ENCODE measurements around the gene MYRF. TPM values are rescaled to one million over a fixed set of nuclear protein-coding genes. Genes with fewer than 3 reads are reported as not detected.

MYRF gene
- total RNA-seq, 1 donor from 2014 or later = 0.33 TPM

DNA sequence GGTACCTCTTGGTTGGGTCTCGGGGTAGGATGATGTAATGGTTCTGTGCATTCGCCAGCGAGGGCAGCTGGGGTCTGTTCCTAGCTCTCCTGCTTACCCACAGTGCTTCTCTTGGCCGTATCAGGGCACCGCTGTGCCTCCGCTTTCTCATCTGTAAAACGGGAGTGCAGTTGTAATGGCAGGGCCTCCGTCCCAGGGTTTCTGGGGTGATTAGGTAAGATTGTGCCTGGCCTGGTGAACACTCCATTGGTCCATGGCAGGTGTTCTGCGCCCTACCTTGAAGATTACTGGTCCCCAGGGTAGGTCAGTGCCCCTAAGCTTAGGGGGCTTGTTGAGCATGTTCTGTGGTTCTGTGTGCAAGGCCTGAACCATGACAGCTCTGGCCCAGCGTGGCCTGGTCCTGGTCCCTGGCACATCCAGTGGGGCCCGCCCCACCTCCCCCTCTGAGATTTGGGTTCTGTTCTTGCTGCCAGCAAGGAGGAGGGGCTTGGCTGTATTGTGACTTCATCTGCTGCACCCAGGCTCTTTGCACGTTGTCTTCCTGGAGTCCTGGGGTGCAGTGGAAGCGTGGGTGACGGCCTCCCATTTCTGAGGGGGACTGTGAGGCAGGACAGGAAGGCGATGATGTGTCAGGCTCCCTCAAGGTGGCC lies 4.9 kb downstream of the MYRF start:
- DNase-seq (ENCODE audit: low read depth, low spot score) = no peak

DNA sequence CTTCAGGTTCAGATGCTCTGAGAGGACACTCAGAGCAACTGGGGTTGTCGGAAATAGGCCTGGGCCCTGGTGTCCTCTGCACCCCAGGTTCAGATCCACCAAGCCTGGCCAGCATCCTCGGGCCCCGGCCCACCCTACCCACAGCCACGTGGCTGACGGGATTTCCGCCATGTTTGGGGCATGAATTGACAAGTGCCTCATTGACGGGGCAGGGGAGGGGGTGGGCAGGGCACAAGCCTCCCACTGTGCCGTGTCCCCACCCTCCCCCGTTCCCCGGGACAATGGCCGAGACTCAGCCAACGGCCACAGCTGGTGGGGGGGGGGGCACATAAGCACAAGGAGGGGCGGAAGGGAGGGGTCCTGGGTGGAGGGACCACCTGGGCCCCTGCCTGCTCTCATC lies 8.5 kb downstream of the MYRF start:
- DNase-seq (ENCODE audit: low read depth, low spot score) = no peak

DNA sequence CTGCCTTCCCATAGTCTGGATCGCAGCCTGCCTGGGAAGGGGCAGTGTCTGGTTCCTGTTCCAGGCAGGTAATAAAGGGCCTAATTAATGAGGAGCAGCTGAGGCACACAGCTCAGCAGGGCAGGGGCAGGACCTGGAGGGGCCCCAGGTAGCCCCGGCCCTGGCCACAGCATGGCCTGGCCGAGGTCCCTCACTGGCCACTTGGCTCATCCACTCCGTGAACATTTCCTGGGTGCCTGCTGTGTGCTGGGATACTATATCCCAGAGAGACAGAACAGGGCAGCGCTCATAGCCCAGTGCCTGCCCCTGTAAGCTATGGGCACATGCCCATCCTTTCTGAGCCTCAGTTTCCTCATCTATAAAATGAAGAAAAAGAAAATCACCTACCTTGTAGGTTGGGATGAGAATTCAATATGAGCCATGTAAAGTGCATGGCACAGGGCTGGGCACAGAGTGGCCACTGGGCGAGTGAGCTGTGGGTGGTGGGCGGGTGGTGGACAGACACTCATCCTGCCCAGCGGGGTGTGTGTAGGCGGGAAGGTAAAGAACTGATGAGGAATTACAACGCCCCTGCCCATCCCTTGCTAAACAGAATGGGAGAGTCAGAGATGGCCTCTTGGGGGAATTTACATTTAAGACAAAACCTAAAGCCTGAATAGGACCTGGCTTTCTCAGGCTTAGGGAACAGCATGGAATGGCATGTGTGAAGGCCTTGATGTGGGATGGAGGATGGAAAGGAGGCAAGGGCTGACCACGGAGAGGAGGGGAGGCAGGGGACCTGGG lies 9.2 kb downstream of the MYRF start:
- DNase-seq (ENCODE audit: low read depth, low spot score) = no peak

DNA sequence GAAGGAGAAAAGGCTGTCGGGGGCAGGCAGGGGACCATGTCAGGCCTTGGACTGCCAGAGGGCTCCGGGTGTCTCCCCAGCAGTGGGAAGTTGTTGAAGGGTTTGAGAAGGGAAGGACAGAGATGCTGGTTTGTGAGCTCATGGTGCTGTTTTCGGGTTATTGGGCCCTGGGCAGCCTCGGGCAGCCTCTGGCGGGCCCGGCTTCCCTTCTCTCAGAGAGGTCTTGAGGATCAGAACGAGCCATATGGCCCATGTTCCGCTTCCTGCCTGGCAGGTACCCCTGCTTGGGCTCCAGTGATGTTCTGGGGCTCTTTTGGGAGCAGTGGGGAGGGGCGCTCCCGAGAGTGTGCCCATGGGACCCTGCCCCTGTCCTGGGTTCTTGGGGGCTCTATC lies 9.8 kb downstream of the MYRF start:
- no peak for DNase-seq (ENCODE audit: low read depth, low spot score)

DNA sequence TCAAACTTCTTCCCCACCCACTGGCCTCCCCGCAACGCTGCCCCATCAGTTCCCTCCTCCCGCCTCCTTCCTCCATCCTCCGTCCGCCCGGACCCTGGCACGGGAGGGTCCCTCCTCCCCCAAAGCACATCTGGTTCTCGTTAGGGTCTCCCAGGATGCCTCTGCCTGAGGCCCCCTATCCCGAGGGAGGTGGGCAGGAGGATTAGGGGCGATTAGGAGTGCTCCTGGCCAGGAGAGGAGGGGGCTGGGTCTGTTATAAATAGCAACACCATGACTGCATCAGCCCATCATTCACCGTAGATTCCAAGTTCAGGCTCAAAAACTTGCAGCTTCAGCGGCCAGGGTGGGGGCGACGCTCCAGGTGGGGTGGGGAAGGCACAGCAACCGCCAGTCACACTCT lies 10.4 kb downstream of the MYRF start:
- DNase-seq (ENCODE audit: low read depth, low spot score) = no peak

DNA sequence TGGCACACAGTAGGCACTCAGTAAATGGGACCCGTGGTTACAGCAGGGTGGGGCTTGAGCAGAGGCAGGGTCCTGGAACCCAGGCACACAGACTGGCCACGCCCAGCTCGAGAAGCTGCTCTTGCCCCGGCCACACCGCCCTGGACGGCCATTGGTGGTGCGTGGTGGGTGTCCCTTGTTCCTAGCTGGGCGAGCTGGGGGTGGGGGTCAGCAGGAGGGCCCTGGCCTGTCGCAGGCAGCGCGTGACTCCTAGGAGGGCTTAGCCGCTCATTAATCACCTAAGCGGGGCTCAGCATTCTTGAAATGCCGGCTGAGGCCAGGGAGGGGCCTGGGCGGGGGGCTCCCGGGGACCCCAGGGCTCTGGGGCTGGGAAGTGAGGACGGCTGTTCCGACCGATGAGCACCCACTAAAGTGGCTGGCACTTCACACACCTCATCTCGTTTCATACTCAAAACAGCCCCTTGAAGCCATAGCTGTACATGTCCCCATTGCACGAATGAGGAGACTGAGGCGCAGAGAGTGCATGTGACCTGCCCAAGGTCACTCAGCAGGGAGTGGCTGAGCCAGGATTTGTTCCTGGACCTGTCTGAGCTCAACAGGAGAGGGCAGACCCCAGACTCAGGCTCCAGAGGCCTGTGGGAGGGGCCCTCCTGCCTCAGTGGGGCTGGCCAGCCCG lies 11.6 kb downstream of the MYRF start:
- DNase-seq (ENCODE audit: low read depth, low spot score) = no peak

DNA sequence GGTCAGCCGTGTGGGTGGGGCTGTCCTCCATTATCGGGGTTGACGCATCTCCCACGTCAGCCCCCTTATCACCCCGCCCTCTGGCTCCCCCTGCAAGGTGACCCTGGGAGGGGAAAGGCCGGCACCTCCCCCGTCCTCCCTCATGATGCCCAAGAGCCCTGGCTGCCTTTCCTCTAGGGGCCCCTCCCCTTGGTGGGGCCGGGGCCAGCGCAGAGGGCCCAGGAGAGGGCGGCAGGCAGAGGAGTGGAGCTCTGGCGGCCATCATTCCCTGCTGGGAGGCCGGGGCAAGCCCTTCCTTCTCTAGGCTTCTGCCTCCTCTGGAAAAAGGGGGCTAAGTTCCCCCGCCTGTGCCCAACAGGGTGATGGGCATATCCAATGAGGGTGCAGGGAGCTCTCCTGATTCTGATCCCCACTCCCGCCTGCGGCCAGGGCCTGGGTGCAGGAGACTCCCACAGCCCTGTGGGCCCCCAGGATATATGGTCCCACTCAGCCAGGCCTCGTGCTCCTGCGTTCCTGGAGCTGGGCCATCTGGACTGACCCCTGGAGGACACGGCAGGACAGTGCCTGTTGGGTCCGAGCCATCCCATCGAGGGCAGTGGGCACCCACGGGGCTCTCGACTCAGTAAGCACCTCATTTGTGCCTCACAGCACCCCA lies 12.3 kb downstream of the MYRF start:
- DNase-seq (ENCODE audit: low read depth, low spot score) = no peak

DNA sequence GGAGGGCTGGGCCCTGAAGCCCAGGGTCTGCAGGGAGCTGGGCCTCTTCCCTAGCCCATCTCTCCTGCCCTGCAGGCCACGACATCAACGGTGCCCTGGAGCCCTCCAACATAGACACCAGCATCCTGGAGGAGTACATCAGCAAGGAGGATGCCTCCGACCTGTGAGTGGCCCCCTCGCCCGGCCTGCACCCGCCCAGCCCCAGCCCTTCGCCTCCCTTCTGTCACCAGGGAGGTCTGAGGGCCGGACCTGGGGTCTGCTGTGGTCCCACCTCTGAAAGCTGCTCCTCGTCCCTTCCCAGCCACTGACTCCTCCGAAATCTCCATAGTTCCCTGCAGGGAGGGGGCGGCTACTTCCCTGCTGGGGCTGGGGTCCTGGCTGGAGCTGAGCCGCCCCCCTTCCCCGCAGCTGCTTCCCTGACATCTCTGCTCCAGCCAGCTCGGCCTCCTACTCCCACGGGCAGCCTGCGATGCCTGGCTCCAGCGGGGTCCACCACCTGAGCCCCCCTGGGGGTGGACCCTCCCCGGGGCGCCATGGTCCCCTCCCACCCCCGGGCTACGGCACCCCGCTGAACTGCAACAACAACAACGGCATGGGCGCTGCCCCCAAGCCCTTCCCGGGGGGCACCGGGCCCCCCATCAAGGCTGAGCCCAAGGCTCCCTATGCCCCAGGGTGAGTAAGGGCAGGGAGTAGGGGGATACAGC lies 13.3 kb downstream of the MYRF start:
- no peak for DNase-seq (ENCODE audit: low read depth, low spot score)

DNA sequence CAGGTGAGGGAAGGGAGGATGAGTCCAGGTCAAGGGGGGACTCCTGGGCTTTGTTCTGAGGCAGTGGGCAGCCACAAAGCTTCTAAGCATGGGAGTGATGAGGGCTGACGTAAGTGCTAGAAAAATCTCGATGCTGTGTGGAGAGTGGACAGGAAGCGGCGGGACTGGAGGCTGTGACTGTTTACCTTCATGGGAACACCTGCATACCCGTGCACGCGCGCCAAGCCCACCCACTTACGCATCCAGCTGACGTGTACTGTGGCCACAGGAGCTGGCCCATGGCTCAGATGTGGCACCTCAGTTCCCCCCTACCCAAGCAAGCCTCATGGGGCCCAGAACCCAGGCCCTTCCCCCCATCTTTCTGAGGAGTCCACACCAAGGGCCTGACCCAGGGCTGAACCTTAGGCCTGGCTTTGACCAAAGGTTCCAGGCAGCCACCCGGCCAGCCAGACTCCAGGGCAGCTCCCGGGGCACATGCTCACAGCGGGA lies 14.0 kb downstream of the MYRF start:
- no peak for DNase-seq (ENCODE audit: low read depth, low spot score)

DNA sequence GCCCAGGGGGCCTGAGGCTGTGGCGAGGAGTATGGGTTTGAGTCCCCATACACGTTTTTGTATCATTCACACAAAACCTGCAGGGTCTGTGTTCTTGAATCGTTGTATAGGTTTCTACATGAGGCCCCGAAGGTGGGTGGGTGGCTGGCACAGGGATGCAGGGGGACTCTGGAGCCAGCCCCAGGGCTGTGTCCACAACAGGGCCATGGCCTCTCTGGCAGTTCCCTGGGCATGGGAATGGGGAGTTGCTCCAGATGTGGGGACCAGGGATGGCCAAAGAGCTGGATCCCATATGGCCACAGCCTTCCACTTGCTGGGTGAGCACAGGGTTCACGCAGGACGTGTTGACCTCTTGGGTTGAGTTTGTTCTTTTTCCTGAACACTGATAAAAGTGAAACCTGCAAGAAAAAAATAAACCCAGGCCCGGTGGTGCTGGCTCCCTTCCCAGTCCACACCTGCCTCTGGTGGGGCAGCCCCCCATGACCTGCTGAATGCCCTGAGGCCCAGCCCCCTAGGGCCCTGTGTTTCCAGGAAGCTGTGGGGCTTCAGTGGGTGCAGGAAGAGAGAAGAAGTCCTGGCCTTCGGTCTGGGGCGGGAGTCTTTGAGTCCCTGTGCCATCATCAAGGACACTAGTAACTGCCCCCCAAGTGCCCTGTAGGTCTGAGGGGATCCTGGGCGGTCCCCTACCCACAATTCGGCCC lies 16.1 kb downstream of the MYRF start:
- no peak for DNase-seq (ENCODE audit: low read depth, low spot score)

DNA sequence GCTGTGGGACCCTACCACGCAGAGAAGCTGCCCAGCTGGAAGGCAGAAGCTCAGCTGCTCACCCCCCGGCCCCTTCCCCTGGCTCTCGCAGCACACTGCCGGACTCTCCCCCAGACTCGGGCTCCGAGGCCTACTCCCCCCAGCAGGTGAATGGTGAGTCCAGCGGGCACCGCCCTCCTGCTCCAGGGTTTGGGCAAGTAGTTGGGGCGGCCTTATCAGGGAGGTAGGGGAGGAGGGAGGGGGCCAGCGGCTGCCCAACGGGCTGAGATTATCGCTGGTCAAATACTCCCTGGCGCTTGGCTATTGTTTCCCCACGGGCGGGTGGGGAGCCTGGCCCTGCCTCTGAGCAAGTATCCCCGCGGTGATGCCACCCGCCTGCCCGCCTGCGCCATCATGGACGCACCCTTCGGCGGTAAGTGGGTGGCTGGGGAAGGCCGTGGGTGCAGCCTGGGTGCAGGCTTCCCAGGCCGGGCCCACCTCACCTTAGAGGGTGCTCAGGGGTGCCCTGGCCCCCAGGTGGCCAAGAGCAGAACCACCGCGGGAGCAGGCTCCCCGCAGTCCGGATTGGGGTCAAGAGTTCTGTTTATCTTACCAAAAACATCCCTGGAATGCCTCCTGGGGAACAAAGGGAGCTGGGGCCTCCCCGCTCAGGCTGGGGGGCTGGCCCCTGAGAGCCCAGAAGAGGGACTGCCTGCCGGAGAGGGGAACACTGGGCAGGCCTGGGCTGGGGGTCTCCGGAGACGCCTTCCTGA lies 16.9 kb downstream of the MYRF start:
- DNase-seq (ENCODE audit: low read depth, low spot score) = no peak

DNA sequence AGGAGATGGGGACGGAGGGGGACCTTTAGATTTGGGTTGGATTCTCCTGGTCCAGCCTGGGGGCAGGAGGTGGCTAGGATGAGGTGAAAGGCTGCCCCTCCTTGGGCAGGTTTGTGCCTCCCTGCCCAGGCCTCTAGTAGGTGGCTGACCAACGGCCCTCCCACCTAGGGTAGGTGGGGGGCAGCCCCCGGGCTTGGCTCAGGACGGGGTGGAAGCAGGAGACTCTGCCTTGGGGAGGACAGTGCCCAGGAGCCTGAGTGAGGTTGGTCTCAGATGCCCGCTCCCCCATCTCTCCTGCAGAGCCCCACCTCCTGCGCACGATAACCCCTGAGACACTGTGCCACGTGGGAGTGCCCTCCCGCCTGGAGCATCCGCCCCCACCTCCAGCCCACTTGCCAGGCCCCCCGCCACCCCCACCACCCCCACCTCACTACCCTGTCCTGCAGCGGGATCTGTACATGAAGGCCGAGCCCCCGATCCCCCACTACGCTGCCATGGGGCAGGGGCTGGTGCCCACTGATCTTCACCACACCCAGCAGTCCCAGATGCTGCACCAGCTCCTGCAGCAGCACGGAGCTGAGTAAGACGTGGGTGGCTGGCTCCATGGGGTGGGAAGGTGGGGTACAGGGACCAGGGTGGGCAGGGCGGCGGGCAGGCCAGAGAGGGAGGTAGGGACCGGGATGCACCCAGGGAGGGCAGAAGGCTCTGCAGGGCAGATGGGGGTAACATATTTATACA lies 17.7 kb downstream of the MYRF start:
- no peak for DNase-seq (ENCODE audit: low read depth, low spot score)

DNA sequence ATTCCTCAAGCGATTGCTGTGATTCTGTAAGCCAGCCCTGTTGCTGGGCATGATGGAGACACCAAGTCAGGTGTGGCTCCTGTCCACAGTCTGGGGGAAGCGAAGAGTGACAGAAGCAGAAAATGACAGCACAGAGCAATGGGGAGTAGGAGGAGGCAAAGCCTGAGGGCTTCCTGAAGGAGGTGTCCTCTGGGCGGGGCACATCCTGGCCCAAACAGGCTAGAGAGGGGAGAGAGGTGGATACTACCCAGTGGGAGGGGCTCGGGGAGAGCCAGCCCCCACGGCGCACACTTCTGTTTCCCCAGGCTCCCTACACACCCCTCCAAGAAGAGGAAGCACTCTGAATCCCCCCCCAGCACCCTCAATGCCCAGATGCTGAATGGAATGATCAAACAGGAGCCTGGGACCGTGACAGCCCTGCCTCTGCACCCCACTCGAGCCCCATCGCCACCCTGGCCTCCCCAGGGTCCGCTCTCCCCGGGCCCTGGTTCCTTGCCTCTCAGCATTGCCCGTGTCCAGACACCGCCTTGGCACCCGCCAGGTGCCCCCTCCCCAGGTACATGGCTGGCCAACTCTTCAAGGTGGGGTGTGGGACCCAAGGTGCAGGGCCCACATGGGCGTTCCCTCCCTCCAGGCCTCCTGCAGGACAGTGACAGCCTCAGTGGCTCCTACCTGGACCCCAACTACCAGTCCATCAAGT lies 18.9 kb downstream of the MYRF start:
- DNase-seq (ENCODE audit: low read depth, low spot score) = no peak

DNA sequence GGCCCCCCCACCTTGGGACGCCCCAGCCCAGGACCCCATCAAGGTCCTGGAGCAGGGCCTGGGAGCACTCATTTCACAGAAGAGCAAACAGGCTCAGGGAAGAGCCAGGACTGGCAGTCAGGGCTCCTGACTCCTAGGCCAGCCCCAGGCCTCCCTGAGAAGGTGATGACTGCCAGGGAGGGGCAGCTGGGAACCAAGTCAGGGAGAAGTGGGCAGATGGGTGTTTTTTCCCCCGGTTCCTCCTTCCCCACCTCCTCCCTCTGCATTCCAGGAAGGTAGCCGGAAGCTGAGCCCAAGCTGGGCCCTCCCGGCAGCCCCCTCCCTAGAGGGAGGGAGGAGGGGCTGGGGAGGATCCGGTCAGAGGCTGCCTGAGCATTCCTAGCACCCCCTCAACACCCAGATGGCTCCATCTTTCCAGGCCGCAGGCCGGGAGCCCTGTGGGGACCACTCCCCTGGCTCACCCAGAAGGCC lies 19.6 kb downstream of the MYRF start:
- DNase-seq (ENCODE audit: low read depth, low spot score) = no peak

DNA sequence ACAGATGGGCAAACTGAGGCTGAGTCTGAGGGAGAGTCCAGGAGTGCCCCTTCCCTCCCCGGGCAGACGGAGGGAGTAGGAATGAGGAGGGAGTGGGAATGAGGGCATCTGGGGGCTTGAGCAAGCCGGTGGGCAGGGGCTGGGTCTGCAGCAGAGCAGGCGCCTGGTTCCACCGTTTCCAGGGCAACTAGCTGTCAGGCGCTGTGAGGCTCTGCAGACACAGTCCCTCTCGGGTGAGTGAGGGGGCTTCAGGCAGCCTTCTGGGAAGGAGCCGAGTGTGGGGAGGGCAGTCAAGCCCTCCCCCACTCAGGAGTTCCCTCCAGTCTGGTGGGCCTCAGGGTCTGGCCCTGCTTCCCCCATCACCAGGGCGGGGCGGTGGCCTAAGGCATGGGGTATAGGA lies 20.9 kb downstream of the MYRF start:
- DNase-seq (ENCODE audit: low read depth, low spot score) = no peak

DNA sequence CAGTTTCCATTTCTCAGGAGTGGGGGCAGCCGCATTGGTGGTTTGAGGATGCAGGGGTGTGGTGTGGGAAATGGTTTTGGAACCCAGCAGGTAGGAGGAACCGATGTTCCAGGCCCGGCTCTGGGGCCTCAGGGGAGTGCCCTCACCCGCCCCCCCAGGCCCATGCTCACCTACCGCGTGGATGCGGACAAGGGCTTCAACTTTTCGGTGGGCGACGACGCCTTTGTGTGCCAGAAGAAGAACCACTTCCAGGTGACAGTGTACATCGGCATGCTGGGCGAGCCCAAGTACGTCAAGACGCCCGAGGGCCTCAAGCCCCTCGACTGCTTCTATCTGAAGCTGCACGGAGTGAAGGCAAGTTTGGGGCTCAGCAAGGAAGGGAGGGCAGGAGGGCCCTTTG lies 21.4 kb downstream of the MYRF start:
- DNase-seq (ENCODE audit: low read depth, low spot score) = no peak

DNA sequence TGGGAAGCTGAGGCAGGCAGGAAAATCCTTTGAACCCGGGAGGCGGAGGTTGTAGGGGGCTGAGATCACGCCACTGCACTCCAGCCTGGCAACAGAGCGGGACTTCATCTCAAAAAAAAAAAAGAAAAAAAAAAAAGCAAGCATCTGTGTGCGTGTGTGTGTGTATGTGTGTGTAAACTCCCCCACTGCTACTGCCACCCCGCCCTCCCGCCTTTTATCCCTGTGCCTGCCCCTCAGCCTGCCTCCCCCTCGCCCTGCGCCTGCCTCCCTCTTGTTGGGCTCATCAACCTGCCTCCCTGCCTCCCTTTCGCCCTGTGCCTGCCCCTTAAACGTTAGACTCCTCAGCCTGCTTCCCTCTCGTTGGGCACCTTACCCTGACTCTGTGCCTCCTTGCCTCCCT lies 22.0 kb downstream of the MYRF start:
- no peak for DNase-seq (ENCODE audit: low read depth, low spot score)

DNA sequence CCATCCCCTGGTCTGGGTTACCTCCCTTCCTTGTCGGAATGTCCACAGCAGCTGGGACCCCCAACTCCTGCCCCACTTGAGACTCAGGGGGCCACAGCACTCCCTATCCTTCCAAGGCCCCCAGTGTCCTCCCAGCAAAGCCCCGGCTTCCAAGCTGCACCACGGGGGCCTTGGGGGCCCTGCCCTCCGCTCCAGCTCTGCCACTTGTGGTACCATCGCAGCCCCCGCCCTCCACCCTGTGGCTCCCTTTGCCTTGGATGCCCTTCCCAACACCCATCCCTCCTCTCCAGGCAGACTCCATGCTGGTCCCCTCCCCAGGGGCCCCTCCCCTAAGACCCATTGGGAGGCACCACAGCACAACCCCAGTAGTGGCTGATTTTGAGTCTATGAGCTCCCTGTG lies 22.7 kb downstream of the MYRF start:
- DNase-seq (ENCODE audit: low read depth, low spot score) = no peak

Measured in pulmonary artery endothelial cell (primary cell).